RWPE1 (cell line): ENCODE measurements around the gene CPED1.
"Not testable (repeated sequence)": the region's sequence is repeated elsewhere in the genome, so short reads cannot be mapped to it uniquely, and the experiment has no call there.

Source experiments
- CTCF ChIA-PET: fragments of 350-600 bp; sonication (Branson Sonifier 250); formaldehyde crosslinking; extraction: SDS; loops from one replicate; lab custom pipeline; 2021; lab: Yijun Ruan, JAX
- POLR2A ChIA-PET: fragments of 400-600 bp; formaldehyde crosslinking; extraction: SDS; loops from one replicate; lab custom pipeline; 2020; ENCODE audit warnings: antibody characterized with exemption; ENCODE audit not compliant: low non-redundant PET; lab: Yijun Ruan, JAX
- DNase-seq: peaks from one replicate; pipeline ENCODE4 v3.0.0; 2012; ENCODE audit warnings: low spot score
- H3K27ac ChIP-seq: fragments of 450-650 bp; 2 replicates; pipeline ENCODE4 v1.5.1; 2017
- CTCF ChIP-seq: fragments of 450-650 bp; conservative IDR thresholded peaks from 2 replicates; pipeline ENCODE4 v1.5.1; 2017; ENCODE audit warnings: low read depth, mild to moderate bottlenecking

CPED1 gene

DNA sequence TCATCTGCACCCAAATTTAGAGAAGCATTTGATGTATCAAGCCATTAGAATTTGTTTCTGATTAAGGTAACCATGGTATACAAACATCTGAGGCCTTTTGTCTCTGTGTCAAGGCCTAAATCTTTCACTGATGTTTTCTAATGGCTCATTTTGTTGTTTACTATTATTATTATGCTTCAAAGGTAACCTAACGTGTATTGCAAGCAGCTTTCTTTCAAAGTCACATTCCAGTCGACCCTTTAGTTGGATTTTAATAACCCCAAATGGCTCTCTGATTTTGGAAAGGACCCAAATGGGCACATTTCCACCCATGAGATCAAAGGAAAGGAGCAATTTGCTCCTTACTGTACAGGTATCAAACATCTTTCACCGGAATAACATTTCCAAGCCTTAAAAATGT, 293.6 kb downstream of the CPED1 start:
- ChIA-PET CTCF (no interaction called here), POLR2A (no interaction called here)
- H3K27ac ChIP-seq = no peak overlapping the region
- no peak for TF ChIP-seq CTCF
- DNase-seq = no peak

DNA sequence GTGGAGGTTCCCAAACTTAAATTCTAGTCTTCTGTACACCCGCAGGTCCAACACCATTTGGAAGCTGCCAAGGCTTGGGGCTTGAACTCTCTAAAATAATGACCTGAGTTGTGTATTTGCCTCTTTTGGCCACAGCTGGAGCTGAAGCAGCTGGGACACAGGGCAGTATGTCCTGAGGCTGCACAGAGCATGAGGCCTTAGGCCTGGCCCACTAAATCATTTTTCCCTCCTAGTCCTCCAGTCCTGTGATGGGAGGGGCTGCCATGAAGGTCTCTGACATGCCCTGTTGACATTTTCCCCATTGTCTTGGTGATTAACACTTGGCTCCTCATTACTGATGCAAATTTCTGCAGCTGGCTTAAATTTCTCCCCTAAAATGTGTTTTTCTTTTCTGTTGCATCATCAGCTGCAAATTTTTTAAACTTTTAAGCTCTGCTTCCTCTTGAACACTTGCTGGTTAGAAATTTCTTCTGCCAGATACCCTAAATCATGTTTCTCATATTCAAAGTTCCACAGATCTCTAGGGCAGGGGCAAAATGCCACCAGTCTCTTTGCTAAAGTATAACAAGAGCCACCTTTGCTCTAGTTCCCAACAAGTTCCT, 296.7 kb downstream of the CPED1 start:
- TF ChIP-seq CTCF = no peak
- DNase-seq = no peak
- no peak overlapping the region for H3K27ac ChIP-seq
- POLR2A ChIA-PET = no interaction called here
- CTCF ChIA-PET = no interaction called here

GRCh38 chr7:121286186-121286585, 297.7 kb downstream of the CPED1 start:
- ChIA-PET POLR2A (no interaction called here), CTCF (no interaction called here)
- TF ChIP-seq CTCF = no peak
- H3K27ac ChIP-seq = no peak overlapping the region
- DNase-seq = no peak

- CTCF ChIA-PET = no interaction called here
These were observed 298.5 kb downstream of the CPED1 start for GRCh38 chr7:121286742-121287734.

DNA sequence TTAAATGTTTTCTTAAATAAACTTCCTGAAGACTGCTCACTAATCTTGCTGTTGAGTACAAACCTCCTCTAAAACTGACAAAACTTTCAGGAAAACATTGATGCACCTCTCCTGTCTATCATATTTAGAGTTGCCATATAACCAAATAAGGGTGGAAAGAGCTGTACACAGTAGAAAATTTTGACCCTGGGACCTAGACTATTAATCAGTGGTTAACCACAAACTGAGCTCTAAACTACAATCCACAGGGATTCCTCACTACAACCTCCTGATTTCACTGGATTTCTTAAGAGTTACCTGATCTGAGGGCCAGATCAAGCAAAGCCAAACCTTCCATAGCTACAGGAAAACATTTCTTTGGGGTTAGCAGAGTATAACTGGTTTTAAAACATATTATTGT, 300.4 kb downstream of the CPED1 start:
- POLR2A ChIA-PET = no interaction called here
- no peak for TF ChIP-seq CTCF
- DNase-seq = no peak
- H3K27ac ChIP-seq = no peak overlapping the region
- CTCF ChIA-PET = no interaction called here

More at GRCh38 chr7:121286742-121287734, 298.5 kb downstream of the CPED1 start:
- TF ChIP-seq CTCF = no peak
- no peak overlapping the region for H3K27ac ChIP-seq
- DNase-seq = peak; percentile 15
- POLR2A ChIA-PET = no interaction called here

- H3K27ac ChIP-seq, DNase-seq, CTCF ChIA-PET, POLR2A ChIA-PET: not testable (repeated sequence)
These were observed 301.4 kb downstream of the CPED1 start for GRCh38 chr7:121289930-121290329.
